ENCODE data around the gene ADCY4.
"Not testable (repeated sequence)": the region's sequence is repeated elsewhere in the genome, so short reads cannot be mapped to it uniquely, and the experiment has no call there.

ADCY4 gene

DNA sequence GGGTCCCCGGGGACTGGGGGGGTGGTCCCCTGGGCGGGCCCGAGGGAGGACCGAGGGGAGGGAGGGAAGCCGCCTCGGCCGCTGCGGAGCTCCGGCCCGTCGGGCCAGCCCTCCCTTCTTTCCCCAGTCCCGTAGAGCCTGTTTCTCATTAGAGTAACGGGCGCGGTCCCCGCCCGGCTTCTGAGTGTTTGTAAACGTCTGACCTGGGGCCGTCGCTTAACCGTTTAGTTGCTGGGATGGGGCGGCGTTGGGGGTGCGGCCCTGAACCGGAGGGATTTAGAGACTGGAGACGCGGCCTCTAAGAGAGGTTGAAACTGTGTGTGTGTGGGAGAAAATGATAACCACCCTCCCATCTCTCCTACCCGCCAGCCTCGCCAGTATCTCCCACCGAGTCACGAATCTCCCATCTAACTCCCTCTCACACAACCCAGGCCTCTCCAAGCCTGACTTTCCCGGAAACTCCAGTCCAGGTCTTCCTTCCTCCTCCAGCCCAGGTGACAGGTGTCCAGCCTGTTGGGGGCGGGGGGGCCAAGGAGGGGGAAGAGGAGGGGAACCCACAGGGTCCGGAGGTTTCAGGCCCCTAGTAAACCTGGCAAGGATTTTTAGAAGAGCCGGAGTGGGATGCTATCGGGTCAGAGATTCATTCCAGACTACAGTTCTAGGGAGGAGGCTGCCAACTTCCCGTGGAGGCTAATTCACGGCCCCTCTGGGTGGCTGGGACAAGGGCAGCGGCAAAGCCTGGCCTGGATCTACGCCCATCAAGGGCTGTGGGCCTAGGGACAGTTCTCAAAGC, 32.0 kb upstream of the ADCY4 start:
- DNase-seq: no peak

DNA sequence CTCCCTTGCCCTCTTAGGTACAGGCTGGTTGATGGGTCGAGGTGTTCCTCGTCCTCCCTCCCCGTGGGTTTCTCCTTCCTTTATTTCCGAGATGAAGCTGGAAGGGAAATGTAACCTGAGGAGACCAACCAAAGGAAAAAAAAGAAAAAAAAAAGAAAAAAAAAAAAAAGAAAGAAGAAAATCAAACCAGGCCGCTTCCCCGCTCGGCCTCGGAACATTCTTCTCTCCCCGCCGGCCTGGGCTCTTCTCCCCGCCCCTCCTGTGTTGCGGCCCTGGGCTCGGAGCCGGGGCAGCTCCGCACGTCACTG, 31.5 kb upstream of the ADCY4 start:
- peak; percentile 24 for DNase-seq

- peak; percentile 66 for DNase-seq
Measured at GRCh38 chr14:24365600-24366412, 30.9 kb upstream of the ADCY4 start.

DNA sequence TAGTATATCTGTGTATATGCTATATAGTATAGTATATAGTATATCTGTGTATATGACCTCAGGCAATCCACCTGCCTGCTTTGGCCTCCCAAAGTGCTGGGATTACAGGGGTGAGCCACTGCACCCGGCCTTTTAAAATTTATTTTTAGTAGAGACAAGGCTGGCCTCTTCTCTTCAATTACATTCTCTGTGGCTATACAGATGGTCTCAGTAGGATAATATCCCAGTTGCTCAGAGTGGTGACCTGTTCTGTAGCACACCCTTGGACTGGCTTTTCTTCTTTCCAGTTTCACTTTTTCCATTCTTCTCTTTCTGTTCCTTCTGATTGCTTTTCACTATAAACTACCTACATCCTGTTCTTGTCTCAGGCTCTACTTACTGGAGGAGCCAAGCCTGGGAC, 30.0 kb upstream of the ADCY4 start:
- no peak for DNase-seq

DNA sequence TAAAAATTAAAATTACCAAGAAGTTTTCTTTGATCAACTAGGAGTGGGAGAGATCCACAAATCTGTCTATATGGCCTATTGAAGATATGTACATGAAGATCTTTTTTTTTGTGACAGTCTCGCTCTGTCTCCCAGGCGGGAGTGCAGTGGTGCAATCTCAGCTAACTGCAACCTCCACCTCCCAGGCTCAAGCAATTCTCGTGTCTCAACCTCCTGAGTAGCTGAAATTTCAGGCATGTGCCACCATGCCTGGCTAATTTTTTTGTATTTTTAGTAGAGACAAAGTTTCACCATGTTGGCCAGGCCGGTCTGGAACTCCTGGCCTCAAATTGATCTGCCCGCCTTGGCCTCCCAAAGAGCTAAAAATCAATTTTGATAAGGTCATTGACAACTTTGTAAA, 28.5 kb upstream of the ADCY4 start:
- no peak for DNase-seq

DNA sequence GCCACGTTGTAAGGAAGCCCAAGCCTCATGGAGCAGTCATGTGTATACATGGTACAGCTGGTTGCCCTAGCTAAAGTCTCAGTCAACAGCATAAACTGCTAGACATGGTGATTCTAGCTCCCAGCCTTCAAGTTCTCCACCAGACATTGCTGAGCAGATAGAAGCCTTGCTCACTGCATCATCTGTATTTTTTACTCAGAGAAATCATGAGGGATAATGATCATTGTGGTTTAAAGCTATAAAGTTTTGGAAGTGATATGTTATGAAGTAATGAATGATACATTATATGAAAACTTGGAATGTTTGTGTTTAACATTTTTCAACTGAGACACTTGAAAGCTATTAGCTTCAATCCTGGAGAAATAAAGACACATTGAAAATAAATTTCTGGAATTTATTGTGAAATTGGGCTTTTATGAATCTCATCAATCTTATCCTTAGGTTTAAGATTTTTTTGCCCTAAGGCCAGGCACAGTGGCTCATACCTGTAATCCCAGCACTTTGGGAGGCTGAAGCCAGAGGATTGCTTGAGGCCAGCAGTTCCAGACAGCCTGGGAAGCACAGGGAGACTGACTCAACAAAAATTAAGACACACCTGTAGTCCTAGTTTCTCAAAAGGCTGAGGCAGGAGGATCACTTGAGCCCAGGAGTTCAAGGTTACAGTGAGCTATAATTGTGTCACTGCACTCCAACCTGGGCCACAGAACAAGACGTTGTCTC, 27.5 kb upstream of the ADCY4 start:
- no peak for DNase-seq

- DNase-seq: no peak
Measured at GRCh38 chr14:24361326-24361725, 26.5 kb upstream of the ADCY4 start.

GRCh38 chr14:24360281-24360680, 25.4 kb upstream of the ADCY4 start:
- DNase-seq: no peak

- DNase-seq: no peak
Measured at GRCh38 chr14:24356208-24356607, 21.3 kb upstream of the ADCY4 start.

DNA sequence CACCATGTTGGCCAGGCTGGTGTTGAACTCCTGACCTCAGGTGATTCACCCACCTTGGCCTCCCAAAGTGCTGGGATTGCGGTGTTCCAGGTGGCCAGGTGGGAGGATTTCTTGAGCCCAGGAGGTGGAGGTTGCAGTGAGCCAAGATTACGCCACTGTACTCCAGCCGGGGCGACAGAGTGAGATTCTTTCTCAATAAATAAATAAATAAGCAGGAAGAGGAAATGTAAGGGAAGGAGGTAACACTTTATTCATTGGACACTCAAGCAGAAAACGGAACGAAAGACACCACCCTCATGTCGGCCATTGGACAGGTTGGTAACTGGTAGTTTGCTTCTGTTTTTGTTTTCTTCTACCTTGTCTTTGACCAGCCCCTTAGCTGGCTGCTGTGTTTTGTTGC, 20.1 kb upstream of the ADCY4 start:
- DNase-seq: no peak

DNA sequence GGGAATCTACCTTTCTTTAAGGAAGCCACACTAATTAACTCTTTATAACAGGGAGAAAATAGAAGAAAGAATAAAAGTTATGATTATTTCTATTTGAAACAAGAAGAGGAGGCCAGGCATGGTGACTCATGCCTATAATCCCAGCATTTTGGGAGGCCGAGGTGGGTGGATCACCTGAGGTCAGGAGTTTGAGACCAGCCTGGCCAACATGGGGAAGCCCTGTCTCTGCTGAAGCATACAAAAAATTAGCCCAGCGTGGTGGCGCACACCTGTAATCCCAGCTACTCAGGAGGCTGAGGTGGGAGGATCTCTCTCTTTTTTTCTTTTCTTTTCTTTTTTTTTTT, 19.6 kb upstream of the ADCY4 start:
- DNase-seq: not testable (repeated sequence)

GRCh38 chr14:24353559-24354481, 18.9 kb upstream of the ADCY4 start:
- no peak for DNase-seq

DNA sequence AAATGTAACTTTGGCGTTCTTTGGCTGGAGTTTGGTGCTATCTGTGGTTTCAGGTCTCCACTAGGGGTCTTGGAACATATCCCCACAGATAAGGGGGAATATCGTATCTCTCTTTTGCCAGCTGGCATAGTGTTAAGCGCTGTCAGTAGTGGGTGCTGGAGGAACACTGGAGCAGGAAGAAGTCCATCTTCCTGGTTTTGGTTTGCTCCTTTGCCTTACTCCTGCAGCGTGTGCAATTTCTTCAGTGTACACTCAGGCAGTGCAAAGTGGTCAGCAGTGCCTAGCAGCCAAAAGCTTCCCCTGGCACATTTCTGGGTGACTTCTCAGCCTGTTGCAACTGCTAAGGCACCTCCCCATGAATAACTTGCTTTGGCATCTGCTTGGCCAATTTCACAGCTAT, 16.6 kb upstream of the ADCY4 start:
- DNase-seq: no peak

DNA sequence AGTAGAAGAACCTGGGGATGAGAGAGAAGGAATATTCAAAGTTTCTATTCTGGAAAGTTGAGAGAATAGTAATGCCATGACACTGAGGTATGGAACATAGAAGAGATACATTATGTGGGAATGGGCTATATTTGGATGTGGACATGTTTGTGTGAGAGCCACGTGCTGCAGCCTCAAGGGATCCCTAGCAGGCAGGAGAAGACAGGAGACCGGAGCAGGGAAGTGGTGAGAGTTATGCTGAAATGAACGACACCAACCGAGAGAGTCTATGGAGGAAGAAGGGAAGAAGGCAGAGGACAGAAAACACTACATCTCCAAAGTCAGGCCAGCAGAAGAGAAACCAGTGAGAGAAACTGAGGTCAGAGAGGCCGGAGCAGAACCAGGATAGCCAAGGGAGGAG, 14.9 kb upstream of the ADCY4 start:
- DNase-seq: no peak

DNA sequence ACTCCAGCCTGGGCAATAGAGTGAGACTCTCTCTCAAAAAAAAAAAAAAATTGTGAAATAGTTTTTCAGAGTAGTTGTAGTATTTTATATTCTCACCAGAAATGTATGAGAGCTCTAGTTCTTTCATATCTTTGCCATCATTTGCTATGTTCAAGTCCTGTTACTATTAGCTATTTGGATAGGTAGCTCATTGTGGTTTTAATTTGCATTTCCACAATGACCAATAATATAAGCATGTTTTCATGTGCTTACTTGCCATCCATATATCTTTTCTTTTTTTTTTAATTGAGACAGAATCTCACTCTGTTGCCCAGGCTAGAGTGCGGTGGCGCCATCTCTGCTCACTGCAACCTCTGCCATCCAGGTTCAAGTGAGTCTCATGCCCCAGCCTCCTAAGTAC, 13.3 kb upstream of the ADCY4 start:
- no peak for DNase-seq

GRCh38 chr14:24347134-24347533, 12.3 kb upstream of the ADCY4 start:
- DNase-seq: no peak

DNA sequence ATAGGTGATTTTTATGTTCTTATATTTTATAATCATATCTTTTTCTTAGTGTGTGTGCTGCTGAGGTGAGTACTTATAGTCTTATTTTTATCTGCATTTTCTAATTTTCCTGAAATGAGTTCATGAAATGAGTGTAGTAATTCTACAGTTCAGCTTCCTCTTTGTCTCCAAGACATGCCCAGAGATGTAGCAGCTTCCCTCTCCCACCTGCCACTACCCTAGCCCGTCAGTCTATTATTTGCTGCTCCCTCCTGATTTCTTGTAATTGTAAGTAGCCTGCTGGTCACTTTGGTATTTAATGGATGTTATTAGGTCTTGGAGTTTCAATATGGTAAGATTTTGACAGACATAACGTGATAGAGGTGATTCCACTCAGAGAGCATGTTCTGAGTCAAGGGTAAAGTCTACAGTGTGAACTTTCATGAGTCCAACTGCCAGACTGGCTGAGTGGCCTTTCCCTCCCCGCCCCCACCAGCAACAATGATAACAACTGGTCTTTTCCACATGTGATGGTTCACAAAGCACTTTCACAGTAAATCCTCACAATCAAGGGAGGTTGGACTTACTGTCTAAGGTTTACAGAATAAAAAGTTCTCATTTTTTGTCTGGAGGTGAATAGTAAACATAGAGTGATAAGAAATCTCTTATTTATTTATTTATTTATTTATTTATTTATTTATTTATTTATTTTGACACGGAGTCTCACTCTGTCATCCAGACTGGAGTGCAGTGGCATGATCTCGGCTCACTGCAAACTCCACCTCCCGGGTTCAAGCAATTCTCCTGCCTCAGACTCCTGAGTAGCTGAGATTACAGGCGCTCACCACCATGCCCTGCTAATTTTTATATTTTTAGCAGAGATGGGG, 9.2 kb upstream of the ADCY4 start:
- no peak for DNase-seq

GRCh38 chr14:24342889-24343288, 8.0 kb upstream of the ADCY4 start:
- no peak for DNase-seq

GRCh38 chr14:24340606-24341005, 5.7 kb upstream of the ADCY4 start:
- DNase-seq: no peak

DNA sequence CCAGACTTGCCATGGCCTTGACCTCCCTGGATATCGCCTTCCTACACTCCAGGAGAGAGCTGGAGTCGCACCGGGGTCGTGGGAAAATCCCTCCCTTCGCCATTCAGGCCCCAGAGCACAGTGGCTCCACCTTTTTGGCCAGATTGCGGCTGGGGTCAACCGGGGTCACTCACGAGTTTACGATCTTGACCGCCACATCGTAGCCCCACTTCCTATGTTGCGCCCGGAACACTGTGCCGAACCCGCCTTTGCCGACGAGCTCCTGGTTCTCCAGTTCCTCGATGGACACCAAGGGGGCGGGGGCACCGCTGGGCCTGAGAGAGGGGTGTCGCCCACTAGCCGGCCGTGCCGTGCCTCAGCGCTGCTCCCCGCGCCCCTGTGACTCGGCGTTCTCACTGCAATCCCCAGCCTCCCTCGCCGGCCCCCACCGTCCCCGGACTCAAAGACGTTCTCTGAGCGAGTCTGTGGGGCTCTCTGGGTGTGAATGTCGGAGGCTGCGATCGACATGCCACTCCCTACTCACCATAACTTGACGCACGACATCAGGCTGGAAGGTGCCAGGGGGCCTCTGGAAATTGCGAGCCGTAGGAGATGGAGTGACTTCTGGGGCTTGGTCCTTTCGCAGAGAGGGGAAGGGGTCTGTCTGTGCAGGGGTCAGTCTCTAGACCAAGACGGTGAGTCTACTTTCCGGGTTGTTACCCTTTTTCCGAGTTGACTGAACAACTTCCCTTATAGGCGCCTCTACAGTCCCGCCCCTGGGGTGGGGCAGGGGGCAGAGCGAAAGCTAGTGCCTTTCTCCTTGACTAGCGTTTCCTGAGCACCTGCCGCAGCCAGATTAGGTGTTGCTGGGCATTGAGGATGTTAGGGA, 4.6 kb upstream of the ADCY4 start, which contains the start of gene RIPK3:
Gene RIPK3, minus strand, starts transcription at position 708 of the 868 bp plus-strand sequence. Its CDS starts 165 bp downstream, at position 543.
- peak; percentile 67 for DNase-seq

DNA sequence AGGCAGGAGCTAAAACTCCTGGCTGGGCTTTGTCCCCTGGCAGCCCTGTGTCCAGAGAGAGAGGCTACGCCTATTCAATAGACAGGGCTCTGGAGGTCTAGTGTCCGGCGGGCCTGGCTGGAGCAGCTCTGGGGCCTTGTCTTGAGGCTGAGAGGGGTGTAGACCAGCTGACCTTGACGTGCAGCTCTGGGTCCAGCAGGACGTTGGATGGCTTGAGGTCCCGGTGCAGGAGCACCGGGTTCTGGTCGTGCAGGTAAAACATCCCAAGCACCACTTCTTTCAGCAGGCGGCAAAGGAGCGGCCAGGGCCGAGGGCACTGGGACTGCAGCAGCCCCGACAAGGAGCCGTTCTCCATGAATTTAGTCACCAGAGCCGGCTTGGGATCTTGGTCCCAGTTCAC, 4.0 kb upstream of the ADCY4 start:
- no peak for DNase-seq

All from CD4-positive, alpha-beta T cell treated with Interleukin-12 subunit alpha and Interleukin-12 subunit beta, for 1 hour (primary cell).